Bronchial epithelial cell (primary cell): Measurements from ENCODE around the gene NEURL1B. TPM values are rescaled to one million over a fixed set of nuclear protein-coding genes. Genes with fewer than 3 reads are reported as not detected.

Experiments
- DNase-seq: peaks from one replicate; pipeline ENCODE4 v3.0.0-alpha.2; 2010; ENCODE audit warnings: low read depth
- FAIRE-seq: peaks from 2 replicates; lab custom pipeline; 2011; peaks lifted over from hg19 to GRCh38; lab: Jason Lieb, UNC
- H3K27me3 ChIP-seq: 2 replicates; pipeline ENCODE4 v1.5.1; 2011; ENCODE audit warnings: low read length; ENCODE audit not compliant: control insufficient read depth, insufficient read depth
- H3K36me3 ChIP-seq: 2 replicates; pipeline ENCODE4 v1.5.1; 2011; ENCODE audit warnings: low read length; ENCODE audit not compliant: control insufficient read depth, insufficient read depth
- H3K4me3 ChIP-seq: 2 replicates; pipeline ENCODE4 v1.5.1; 2011; ENCODE audit warnings: mild to moderate bottlenecking, low read depth, low read length, control low read depth
- CTCF ChIP-seq: IDR thresholded peaks from 2 replicates; pipeline ENCODE4 v1.5.1; 2011; ENCODE audit warnings: mild to moderate bottlenecking, moderate library complexity, low read length, control low read depth, inconsistent platforms; ENCODE audit not compliant: insufficient read depth, severe bottlenecking
- total RNA-seq: library from RNA; depleted of rRNA; stranded (reverse); fragments of >200 nt; gene quantifications from 2 replicates; pipeline ENCODE4 v1.2.1, GENCODE V29; 2014

Gene NEURL1B
- total RNA-seq, 1 donor from 2014 or later: 4.7 TPM

GRCh38 chr5:172695232-172696054 lies 54.4 kb downstream of the NEURL1B start:
- no peak for FAIRE-seq

DNA sequence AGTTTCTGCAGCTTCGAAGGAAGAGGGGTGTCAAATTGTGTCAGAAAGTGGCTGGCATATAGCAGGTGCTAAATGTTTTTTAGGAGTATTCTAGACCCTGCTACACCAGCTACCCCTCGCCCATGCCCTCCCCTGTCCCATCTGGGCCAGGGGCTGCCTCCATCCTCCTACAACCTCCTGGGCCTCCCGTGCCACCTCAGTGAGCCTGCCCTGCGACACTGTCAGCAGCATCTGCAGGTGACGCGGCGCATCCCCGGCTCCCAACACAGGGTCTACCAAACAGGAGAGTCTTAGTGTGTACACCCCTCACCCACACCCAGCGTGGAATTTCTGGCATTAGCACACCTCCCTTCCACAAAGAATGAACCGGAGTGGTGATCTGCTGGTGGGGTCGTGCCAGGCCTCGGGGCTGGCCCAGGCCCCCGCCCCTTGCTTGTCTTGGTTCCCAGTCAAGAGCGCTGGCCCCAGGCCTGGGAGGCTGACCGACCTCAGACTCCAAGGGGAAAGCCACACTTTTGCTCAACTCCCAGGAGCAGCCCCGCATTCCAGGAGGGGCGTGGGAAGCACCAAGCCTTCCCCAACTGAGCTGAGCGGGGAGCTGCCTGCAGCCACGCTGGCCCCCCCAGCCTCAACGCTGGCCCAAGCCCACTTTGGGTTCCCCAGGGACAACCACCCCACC lies 55.2 kb downstream of the NEURL1B start:
- no peak for FAIRE-seq
- H3K36me3 ChIP-seq: no peaks in the 10 kb centered on the region
- peaks cover 2% of the 10 kb centered on the region for H3K27me3 ChIP-seq
- no peak overlapping the region for H3K4me3 ChIP-seq
- DNase-seq: no peak
- TF ChIP-seq CTCF: no peak

More at GRCh38 chr5:172695232-172696054, 54.4 kb downstream of the NEURL1B start:
- Histone ChIP-seq H3K36me3 (no peaks in the 10 kb centered on the region), H3K4me3 (no peak overlapping the region), H3K27me3 (peaks cover 2% of the 10 kb centered on the region)
- no peak for DNase-seq
- TF ChIP-seq CTCF: no peak

DNA sequence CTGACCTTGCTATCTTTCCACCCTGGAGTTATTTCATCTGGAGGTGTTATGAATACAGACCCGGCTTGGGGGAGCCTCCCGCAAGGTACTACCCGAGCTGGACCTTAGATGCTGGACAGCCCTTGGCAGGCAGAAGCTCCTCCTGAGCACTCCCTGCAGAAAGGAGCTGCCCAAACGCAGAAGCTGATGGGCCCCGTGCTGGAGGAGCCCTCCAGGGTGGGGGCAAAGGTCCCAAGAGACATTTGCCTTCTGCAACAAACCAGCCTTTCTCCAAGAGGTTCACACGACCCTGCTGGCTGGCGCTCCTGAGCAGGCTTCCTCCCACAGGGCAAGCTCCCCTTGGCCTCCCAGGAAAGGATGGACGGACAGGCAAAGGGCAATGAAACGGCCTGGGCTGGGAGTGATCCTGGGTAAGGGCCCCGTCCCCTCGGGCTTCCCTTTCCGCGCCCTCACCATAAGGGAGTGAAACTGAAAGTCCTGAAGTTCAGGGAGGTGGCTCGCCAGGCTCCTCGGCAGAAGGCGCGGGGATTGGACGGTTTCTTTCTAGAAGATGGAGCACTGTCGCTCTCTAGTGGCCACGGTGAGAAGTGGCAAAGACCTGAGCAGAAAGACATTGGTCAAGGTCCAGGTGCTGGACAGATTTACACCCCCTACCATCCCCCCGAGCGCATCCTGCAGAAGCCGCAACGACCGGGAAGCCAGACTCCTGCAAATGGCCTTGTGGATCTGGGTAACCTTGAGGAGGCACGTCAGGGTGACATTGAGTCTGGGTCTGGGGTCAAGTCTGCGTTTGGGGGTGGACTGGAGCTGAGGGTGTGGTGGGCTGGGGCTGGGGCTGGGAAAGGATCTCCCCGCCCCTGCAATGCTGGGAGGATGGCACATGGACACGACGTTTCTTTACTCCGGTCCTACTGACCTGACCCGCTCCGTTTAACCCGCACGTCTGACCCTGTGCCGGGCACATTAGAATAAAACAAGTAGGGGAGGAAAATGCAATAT lies 56.4 kb downstream of the NEURL1B start:
- no peaks in the 10 kb centered on the region for H3K36me3 ChIP-seq
- H3K4me3 ChIP-seq: peak overlapping the region; percentile 52
- TF ChIP-seq CTCF: peak; percentile 95
- peaks cover 5% of the 10 kb centered on the region for H3K27me3 ChIP-seq
- DNase-seq (peak; percentile 64), FAIRE-seq (peak; percentile 83)

- no peak for FAIRE-seq
These were observed 58.4 kb downstream of the NEURL1B start for GRCh38 chr5:172699423-172699822.

More at GRCh38 chr5:172699423-172699822, 58.4 kb downstream of the NEURL1B start:
- no peak overlapping the region for H3K4me3 ChIP-seq
- no peak for TF ChIP-seq CTCF
- DNase-seq: no peak
- peaks cover 5% of the 10 kb centered on the region for H3K27me3 ChIP-seq
- no peaks in the 10 kb centered on the region for H3K36me3 ChIP-seq
